A549 (cell line): Measurements from ENCODE around the gene EFCAB7.

Experiments
- ATOH8 ChIP-seq: fragments of 250-450 bp; sonication (Bioruptor Pico); IDR thresholded peaks from 2 replicates; pipeline ENCODE4 v1.5.0; 2020; ENCODE audit warnings: low read depth, mild to moderate bottlenecking, moderate library complexity
- CBX8 ChIP-seq: fragments of 200-600 bp; sonication (generic); IDR thresholded peaks from 2 replicates; pipeline ENCODE4 v1.6.1; 2016
- CTCF ChIP-seq: fragments of >200 bp; sonication (Bioruptor Twin); formaldehyde crosslinking; IDR thresholded peaks from 3 replicates; pipeline ENCODE4 v1.5.1; 2016
- EP300 ChIP-seq, 2 experiments: fragments of >200 bp; sonication (Bioruptor Twin); formaldehyde crosslinking; IDR thresholded peaks; 2 replicates in 1 of 2; 3 replicates in 1 of 2; pipeline ENCODE4 v1.6.1; 2016 to 2017
- HDAC2 ChIP-seq: fragments of 200-600 bp; sonication (generic); IDR thresholded peaks from 2 replicates; pipeline ENCODE4 v1.6.1; 2016
- MAX ChIP-seq: IDR thresholded peaks from 2 replicates; pipeline ENCODE4 v1.6.1; 2012
- MAZ ChIP-seq: fragments of 150-350 bp; IDR thresholded peaks from 2 replicates; pipeline ENCODE4 v1.6.1; 2014; ENCODE audit warnings: antibody characterized with exemption, low read depth, low read length, borderline replicate concordance
- POLR2A ChIP-seq: IDR thresholded peaks from 2 replicates; pipeline ENCODE4 v1.6.1; 2012; ENCODE audit warnings: mild to moderate bottlenecking, low read length

GRCh38 chr1:63548303-63548702 is 25.0 kb downstream of the EFCAB7 start:
- no peak for TF ChIP-seq MAX
- TF ChIP-seq CTCF: no peak
- TF ChIP-seq POLR2A: no peak
- TF ChIP-seq MAZ: no peak
- TF ChIP-seq ATOH8 (CRISPR knock-in tag): no peak
- no peak for TF ChIP-seq CBX8
- TF ChIP-seq EP300 (IDR thresholded peaks at IDR 0.05): no peak
- TF ChIP-seq HDAC2: no peak
